Lower leg skin (tissue), 3 donors: ENCODE measurements around the gene KRT76.

Experiments
- POLR2A ChIP-seq, 2 donors: fragments of 450-650 bp; IDR thresholded peaks; one replicate each; pipeline ENCODE4 v1.6.1; 2016 to 2017; ENCODE audit warnings: antibody characterized with exemption in 2 of 2, mild to moderate bottlenecking in 1 of 2, moderate library complexity in 1 of 2
- TF ChIP-seq, protein P1 (sequence below), 3 donors: fragments of 450-650 bp; IDR thresholded peaks; one replicate each; pipeline ENCODE4 v1.5.1; 2016; ENCODE audit warnings: antibody characterized with exemption in 3 of 3, mild to moderate bottlenecking in 3 of 3, moderate library complexity in 2 of 3

DNA sequence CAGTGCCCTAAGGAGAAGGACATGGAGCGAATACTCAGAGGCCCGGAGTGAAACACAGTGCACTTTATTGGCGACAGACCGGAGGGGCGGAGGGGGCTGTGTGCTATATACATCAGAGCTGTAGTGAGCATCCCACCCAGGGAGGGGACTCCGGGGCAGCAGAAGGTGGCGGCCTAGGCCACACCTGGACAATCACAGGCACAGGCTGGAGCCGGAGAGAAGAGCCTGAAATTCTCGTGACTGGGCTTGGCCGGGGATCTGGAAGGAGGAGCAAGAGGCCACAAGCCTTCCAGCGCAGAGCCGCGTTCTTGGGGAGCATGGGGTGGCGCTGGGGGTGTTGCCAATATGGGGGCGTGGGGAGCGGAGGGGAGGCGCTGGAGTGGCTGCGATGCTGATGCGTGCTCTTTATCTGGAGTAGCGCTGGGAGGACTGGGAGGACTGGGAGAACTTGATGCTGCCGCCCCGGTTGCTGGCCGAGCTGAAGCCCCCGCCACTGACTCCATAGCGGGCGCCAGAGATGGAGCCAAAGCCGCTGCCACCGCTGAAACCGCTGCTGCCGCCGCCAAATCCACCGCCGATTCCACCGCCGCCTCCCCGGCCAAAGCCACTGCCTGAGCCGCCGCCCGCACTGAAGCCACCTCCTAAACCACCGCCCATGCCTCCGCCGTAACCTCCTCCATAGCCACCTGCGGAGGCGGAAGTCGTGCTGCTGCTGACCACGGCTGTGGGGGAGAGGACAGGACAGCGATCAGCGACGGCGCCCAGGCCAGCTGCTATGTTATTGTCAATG is 12.7 kb upstream of the KRT76 start:
- TF ChIP-seq, protein P1, sequence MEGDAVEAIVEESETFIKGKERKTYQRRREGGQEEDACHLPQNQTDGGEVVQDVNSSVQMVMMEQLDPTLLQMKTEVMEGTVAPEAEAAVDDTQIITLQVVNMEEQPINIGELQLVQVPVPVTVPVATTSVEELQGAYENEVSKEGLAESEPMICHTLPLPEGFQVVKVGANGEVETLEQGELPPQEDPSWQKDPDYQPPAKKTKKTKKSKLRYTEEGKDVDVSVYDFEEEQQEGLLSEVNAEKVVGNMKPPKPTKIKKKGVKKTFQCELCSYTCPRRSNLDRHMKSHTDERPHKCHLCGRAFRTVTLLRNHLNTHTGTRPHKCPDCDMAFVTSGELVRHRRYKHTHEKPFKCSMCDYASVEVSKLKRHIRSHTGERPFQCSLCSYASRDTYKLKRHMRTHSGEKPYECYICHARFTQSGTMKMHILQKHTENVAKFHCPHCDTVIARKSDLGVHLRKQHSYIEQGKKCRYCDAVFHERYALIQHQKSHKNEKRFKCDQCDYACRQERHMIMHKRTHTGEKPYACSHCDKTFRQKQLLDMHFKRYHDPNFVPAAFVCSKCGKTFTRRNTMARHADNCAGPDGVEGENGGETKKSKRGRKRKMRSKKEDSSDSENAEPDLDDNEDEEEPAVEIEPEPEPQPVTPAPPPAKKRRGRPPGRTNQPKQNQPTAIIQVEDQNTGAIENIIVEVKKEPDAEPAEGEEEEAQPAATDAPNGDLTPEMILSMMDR (IDR thresholded peaks at IDR 0.05): no peak
- no peak for TF ChIP-seq POLR2A (IDR thresholded peaks at IDR 0.05)
